Thyroid gland (tissue), 4 donors: ENCODE data around the gene KIF16B.

ENCODE experiments used
- CTCF ChIP-seq, 6 experiments: fragments of 200-600 bp in 3 of 6; fragments of 450-650 bp in 3 of 6; sonication (generic) in 3 of 6; IDR thresholded peaks; one replicate each; pipeline ENCODE4 v1.5.1; 2016 to 2019; ENCODE audit warnings: antibody characterized with exemption in 6 of 6, mild to moderate bottlenecking in 2 of 6, inconsistent platforms in 1 of 6, moderate library complexity in 1 of 6
- POLR2A ChIP-seq, 2 donors: fragments of 450-650 bp; IDR thresholded peaks; one replicate each; pipeline ENCODE4 v1.6.1; 2017; ENCODE audit warnings: antibody characterized with exemption in 2 of 2, mild to moderate bottlenecking in 2 of 2, moderate library complexity in 1 of 2

GRCh38 chr20:16469395-16469905 is 103.8 kb downstream of the KIF16B start:
- TF ChIP-seq CTCF (IDR thresholded peaks at IDR 0.05), result no peak
- TF ChIP-seq POLR2A (IDR thresholded peaks at IDR 0.05), result no peak
